HG03095 (cell line): ENCODE results near the gene SLC38A4.

Experiments used
- ATAC-seq: cut with Tn5 transposase; IDR thresholded peaks from one replicate; pipeline ENCODE4 v1.9.1; 2021; ENCODE audit warnings: moderate library complexity; ENCODE audit not compliant: unreplicated experiment

Gene SLC38A4

DNA sequence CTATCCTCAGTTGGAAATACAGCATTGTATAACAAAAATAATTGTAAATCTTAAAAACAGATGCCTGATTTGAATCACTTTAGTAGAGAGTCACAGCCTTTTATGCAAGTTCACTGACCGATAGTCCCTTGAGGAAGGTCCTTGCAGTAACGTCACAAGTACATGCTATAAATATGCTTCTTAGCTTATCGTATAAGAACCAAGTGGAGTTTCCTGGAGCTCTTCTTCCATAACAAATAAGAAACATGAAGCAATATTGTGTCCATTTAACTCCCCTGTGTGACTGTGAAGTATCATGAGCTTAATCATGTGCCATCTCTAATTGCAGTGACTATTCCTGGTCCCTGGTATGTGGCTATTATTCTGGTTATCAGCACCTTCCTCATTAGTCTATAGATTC is 107.9 kb downstream of the SLC38A4 start:
- ATAC-seq: no peak

DNA sequence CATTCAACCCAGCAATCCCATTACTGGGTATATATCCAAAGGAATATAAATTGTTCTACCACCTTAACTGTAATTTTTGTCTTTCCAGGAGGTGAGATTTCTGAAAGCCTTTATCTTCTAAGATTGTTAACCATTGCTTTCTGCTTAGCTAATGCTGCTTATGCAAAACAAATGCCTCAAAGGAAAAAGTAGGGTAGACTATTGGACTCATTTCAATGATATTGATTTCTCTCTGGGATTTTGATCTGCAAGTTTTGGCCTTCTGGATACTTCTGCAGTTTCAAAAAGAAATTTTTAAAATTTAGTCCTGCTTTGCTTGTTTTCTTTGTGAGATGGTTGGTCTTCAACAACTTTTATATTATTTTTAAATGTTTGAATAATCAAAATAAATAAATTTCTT is 108.6 kb downstream of the SLC38A4 start:
- ATAC-seq: no peak
